ENCODE measurements around the gene WNT7B. TPM values are rescaled to one million over a fixed set of nuclear protein-coding genes. Genes with fewer than 3 reads are reported as not detected.

The WNT7B gene
- total and polyA plus RNA-seq, 10 donors: not detected

DNA sequence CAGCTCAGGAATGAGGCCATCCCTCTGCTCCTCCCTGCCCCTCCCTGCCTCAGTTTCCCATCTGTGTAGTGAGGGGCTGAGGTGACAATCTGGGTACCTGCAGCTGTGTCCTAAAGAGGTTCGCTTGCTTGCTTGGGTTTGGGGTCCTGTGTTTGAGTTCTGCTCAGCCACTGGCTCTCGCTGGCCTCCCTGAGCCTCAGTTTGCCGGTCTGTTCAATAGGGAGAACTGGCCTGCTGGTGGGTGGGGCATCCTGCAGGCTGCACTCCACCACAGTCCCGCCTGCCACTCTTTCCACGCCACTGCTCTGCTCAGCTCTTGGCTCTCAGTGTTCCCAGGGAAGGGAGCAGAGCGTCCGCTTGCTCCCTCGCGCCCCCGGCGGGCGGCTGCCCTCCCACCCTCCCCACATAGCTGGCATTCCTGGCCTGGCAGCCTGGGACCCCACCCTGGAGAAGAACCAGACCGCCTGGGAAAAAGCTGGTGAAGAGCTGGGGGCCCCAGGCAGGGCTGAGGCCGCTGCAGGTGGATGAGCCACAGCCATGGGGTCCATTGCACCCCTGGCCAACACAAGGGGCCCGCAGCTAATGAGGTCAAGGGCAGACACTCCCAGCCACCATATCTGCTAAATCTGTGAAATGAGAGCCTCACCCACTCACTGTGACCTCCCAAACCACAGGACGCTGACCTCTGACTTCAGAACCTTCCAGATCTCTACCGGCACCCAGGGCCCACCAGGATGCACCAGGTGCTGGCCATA, 15.1 kb downstream of the WNT7B start:
- Histone ChIP-seq H3K9me3 (no peaks in the 10 kb centered on the region), H3K4me3 (no peak overlapping the region), H3K4me1 (no peaks in the 10 kb centered on the region), H3K27ac (no peak overlapping the region), H3K27me3 (replicated peaks in 1 of 7) (peaks cover 0 to 79% (median 8%) of the 10 kb centered on the region in 7 donors), H3K36me3 (no peaks in the 10 kb centered on the region)
- WGBS, 5 donors: 68 to 86% (median 85%) methylated on average over 5 to 17 of the region's 17 CpGs
- TF ChIP-seq, protein P1, sequence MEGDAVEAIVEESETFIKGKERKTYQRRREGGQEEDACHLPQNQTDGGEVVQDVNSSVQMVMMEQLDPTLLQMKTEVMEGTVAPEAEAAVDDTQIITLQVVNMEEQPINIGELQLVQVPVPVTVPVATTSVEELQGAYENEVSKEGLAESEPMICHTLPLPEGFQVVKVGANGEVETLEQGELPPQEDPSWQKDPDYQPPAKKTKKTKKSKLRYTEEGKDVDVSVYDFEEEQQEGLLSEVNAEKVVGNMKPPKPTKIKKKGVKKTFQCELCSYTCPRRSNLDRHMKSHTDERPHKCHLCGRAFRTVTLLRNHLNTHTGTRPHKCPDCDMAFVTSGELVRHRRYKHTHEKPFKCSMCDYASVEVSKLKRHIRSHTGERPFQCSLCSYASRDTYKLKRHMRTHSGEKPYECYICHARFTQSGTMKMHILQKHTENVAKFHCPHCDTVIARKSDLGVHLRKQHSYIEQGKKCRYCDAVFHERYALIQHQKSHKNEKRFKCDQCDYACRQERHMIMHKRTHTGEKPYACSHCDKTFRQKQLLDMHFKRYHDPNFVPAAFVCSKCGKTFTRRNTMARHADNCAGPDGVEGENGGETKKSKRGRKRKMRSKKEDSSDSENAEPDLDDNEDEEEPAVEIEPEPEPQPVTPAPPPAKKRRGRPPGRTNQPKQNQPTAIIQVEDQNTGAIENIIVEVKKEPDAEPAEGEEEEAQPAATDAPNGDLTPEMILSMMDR (IDR thresholded peaks at IDR 0.05 in 8 of 11, conservative IDR thresholded peaks at IDR 0.05 in 3 of 11): no peak
- TF ChIP-seq POLR2AphosphoS5 (IDR thresholded peaks at IDR 0.05): no peak
- no peak for TF ChIP-seq POLR2A (IDR thresholded peaks at IDR 0.05)
- DNase-seq: no peak
- intact Hi-C loops (cut with DNase I; ENCODE audit: low total_unique reads): no loop called here

DNA sequence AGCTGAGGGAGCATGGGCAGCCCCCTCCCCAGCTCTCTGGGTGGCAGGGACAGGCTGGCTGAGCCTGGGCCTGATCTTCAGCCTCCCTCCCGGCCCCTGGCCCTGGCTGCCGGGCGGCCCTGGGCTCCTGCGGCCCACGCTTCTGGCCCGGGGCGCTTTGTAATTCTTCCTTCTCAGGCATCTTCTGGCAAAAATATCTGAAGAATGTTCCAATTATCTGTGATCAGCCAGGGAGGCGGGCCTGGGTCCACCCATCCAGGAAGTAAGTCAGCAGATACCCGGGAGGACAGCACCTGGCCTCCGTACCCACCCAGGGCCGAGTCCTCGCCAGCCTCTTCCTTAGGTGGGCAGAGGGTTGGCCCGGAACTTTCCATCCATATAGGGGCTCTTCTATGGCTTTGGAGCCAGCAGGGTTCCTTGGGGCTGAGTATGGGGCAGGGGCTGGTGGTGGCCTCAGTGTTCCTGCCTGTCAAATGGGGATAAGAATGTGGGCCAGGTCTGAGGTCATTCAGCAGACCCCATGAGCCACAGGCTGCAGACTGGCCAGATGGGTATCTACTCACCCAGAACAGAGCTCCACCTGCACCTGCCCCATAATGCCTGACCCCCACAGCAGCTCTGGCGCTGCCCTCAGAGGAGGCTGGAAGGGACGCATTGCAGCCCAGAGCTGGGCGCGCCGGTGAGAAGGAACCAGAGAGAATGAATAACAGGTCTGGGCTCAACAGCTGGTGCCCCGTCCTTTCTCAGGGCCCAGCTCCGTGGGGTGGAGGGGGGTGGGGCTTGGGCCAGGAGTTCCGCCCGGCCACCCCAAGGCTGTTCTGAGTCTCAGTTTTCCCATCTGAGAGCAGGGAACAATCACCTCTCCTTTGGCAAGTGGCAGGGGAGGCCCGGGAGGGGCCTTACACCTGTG, 16.2 kb downstream of the WNT7B start:
- H3K4me1 ChIP-seq: no peaks in the 10 kb centered on the region
- no peaks in the 10 kb centered on the region for H3K36me3 ChIP-seq
- 79 to 88% (median 83%) methylated on average over 16 to 23 of the region's 23 CpGs for WGBS, 5 donors
- no peaks in the 10 kb centered on the region for H3K9me3 ChIP-seq
- no peak overlapping the region for H3K4me3 ChIP-seq
- H3K27ac ChIP-seq: no peak overlapping the region
- peaks cover 0 to 79% (median under 1%) of the 10 kb centered on the region in 7 donors for H3K27me3 ChIP-seq (replicated peaks in 1 of 7)
- intact Hi-C loops (cut with DNase I; ENCODE audit: low total_unique reads): no loop called here
- TF ChIP-seq, protein P1 (IDR thresholded peaks at IDR 0.05 in 8 of 11, conservative IDR thresholded peaks at IDR 0.05 in 3 of 11): no peak
- TF ChIP-seq POLR2AphosphoS5 (IDR thresholded peaks at IDR 0.05) (no peak), POLR2A (IDR thresholded peaks at IDR 0.05) (no peak)
- no peak for DNase-seq

DNA sequence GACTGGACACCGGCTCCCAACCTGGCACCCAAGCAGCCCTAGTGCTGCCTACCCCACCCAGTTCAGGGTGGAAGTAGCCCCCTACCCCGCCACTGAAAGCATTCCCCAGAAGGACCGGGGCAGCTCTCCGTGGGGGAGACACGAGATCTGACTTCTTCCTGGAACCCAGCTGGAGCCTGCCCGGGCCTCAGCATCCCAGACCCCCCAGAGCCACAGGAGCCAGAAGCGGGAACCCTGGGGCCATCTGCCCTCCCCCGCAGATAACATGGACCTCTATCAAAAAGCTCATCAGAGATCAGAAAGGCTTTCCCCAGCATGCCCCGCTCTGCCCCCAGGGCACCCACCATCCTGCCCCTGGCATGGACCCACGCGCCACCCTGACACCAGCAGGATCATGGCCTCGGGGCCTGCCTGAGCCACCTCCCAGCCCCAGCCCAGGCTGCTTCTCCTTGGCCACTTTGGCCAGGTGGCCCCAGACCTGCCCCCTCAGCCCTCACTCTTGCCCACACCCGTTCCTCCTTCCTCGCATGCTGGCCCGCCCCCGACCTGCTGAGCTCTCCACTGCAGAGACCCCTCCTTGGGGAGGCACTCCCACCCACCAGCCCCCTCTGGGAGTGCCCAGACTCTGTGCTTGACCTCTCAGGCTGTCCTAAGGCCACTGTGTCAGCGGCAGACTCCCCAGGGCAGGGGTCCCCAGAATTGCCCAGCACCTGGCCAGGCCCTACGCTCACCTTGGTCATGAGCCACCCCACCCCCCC, 17.1 kb downstream of the WNT7B start:
- intact Hi-C loops (cut with DNase I; ENCODE audit: low total_unique reads): no loop called here

More for the DNA sequence above, 17.1 kb downstream of the WNT7B start:
- Histone ChIP-seq H3K4me3 (no peak overlapping the region), H3K36me3 (no peaks in the 10 kb centered on the region), H3K27me3 (replicated peaks in 1 of 7) (peaks cover 0 to 79% (median 0%) of the 10 kb centered on the region in 7 donors), H3K27ac (no peak overlapping the region), H3K4me1 (no peaks in the 10 kb centered on the region), H3K9me3 (no peaks in the 10 kb centered on the region)
- 80 to 89% (median 83%) methylated on average over 10 to 18 of the region's 18 CpGs for WGBS, 5 donors
- TF ChIP-seq, protein P1 (IDR thresholded peaks at IDR 0.05 in 8 of 11, conservative IDR thresholded peaks at IDR 0.05 in 3 of 11): no peak
- no peak for TF ChIP-seq POLR2AphosphoS5 (IDR thresholded peaks at IDR 0.05)
- no peak for TF ChIP-seq POLR2A (IDR thresholded peaks at IDR 0.05)
- DNase-seq: no peak

Measured in spleen (tissue), 11 donors.